HT-29 (cell line): ENCODE measurements around the gene MARCO. TPM values are rescaled to one million over a fixed set of nuclear protein-coding genes. Genes with fewer than 3 reads are reported as not detected.

Source experiments
- DNase-seq: peaks from one replicate; pipeline ENCODE4 v3.0.0-alpha.2; 2015; ENCODE audit warnings: low spot score
- total RNA-seq: library from RNA; depleted of rRNA; stranded (reverse); fragments of >200 nt; shearing (Covaris generic); gene quantifications from 2 replicates; pipeline ENCODE4 v1.2.3, GENCODE V29; 2014; rRNA removed

The MARCO gene, protein sequence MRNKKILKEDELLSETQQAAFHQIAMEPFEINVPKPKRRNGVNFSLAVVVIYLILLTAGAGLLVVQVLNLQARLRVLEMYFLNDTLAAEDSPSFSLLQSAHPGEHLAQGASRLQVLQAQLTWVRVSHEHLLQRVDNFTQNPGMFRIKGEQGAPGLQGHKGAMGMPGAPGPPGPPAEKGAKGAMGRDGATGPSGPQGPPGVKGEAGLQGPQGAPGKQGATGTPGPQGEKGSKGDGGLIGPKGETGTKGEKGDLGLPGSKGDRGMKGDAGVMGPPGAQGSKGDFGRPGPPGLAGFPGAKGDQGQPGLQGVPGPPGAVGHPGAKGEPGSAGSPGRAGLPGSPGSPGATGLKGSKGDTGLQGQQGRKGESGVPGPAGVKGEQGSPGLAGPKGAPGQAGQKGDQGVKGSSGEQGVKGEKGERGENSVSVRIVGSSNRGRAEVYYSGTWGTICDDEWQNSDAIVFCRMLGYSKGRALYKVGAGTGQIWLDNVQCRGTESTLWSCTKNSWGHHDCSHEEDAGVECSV
- not detected in 2 replicates for total RNA-seq

DNA sequence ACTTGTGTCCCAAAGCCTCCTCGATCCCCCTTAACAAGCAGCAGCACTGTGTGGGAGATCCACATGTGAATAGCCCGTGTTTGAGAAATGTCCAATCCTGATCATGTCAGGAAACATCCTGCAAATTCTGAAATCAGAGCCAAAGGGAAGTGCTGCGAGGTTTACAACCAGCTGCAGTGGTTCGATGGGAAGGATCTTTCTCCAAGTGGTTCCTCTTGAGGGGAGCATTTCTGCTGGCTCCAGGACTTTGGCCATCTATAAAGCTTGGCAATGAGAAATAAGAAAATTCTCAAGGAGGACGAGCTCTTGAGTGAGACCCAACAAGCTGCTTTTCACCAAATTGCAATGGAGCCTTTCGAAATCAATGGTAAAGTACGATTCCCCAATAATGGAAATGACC lies at the start of gene MARCO:
MARCO (plus strand) TSS at position 164 of the 400 bp plus-strand sequence; CDS start at position 271, 107 bp downstream.
- no peak for DNase-seq

DNA sequence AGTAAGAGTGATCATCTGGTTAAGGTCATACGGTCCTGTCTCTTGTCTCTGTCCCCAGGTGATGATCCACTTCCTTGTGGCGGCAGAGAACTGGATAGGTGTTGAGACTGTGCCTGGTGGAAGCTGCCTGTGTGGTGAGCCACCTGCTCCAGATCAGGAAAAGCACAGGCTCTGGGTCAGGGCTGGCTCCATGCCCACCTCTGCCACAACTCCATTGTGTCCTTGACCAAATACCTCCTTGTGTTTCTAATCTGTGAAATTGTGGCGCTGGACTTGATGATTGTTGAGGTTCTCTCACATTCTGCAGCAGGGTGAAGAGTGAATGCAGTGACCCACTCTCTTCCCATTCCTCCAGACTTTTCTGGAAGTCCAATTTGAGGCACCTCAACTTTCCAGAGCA lies 48.9 kb upstream of the MARCO start:
- no peak for DNase-seq

DNA sequence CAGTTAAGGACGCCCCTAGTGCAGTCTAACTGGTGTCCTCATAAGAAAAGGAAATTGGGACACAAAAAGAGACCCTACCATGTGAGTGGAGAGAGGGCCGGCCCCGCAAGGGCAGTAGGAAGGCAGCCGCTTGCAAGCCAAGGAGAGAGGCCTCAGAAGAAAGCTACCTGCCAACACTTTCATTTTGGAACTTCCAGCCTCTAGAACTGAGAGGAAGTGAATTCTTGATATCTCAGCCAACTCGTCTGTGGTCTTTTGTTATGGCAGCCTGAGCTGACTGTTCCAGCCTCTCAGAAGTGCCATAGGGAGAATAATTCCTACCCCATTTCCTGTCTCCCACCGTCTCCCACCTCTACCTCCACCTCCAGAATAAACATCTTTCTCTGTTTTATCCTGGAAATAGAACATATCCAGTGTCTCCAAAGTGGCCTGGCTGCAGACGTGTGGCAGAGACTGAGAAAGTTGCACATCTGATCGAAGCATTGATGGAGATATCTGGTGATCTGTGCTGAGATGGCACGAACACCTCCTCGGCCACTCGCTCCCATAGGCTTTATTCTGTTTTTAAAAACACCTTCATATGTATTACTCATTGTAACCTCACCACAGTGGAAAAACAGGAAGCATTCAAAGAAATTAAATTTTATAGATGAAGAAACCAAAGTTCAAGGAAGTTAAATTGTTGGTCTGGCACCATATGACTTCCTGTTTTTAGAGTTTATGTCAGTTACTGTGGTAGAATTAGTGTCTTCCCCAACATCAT lies 39.5 kb upstream of the MARCO start:
- no peak for DNase-seq

DNA sequence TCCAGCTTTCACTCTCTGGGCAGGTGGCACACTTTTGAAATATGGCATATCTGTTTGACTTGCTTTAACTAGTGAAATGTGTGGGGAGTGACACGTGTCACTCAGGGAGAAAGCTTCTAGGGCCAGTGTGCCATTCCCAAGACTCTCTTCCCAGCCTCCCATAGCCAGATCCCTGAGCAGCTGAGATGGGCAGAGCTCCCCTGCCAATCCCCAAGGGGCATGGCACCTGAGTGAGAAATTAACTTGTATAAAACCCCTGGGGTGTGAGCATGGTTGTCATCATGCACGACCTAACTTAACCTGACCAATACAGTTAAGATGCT lies 39.0 kb upstream of the MARCO start:
- DNase-seq: no peak

DNA sequence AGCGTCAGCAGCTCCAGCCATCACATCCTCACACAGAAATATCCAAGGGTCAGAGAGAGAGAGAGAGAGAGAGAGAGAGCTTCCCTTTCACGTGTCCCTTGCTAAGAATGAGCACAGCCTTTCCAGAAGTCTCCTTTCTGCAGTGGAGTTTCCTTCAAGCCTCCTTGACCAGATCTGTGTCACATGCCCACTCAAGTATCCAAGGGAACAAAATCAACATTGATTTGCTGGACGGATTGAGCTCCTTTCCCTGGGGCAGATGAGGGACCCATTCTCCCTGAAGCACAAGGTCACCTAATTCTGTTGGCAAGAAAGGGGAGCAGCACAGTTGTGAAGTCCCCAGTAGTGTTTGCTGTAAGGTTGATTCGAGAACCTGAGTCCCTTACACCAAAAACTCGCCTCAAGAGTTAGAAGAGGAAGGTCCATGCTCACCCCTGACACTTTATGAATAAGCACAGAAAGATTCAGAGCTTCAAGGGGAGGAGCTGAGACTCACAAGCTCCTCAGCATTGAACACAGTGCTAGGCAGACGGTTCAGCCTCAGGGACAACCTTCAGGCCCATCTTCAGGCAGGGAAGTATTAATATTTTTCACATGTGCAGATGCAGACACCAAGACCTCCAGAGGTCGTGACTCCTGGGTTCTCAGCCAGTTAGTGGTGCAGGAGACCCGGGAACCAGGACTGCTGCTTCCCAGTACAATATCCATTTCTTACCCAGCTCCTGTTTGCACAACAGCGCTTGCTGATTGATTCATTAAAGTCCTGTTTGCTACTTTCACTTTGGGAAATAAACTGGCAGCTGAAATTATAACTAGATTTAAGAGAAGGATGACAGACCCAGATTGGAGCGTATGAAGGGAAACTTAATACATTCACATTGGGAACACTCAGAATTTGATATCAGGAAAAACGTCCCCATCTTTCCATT lies 38.2 kb upstream of the MARCO start:
- no peak for DNase-seq

DNA sequence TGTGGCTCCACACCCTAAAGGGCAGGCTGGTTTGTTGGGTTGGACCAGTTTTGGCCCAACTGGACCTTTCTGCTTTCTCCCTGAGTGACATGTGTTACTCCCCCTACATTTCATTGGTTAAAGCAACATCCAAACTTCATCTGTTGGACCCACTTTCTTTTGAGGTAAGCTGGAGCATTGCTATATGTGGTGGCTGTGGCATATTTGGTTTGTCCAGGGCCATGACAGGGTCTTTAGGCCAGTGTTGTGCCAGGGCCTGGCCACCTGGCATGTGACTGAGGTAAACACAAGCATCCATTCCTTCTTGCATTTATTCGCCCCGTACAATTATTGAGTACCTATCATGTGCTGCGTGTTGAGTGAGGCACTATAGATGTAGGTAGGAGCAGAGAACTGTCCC lies 36.8 kb upstream of the MARCO start:
- no peak for DNase-seq

DNA sequence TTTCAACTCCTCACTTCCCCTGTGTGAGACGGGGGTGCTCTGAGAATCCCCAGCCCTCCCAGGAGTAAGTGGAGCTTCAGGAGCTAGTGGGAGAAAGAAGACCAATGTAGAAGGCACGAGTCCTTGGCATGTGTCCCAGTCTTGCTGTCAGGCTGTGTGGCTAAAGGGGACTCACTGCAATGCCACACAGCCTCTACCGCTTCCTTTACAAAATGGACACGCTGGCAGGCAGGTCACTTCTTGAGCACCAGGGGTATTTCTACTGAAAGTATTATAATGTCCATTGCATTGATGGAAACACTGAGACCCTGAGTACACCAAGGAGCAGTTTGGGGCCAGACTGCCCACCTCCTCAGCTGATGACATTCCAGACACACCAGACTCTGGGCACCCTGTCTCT lies 35.8 kb upstream of the MARCO start:
- no peak for DNase-seq

DNA sequence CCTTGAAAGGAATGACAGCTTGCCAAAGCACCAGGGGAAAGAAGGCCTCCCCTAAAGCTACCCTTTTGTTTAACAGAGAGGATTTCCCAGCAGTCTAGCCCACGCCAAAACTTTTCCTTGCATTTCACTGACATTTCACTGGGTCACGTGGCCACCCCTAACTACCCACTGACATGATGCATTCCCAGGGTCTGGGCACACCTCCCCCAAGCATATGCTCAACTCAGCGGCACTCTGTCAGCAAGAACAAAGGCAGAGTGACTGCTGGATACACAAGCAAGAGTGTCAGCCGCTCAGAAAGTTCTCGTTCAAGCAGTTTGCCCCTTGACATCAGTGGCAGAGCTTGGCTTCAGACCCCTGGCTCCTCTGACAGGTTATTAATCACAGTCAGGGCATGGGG lies 34.2 kb upstream of the MARCO start:
- DNase-seq: no peak

DNA sequence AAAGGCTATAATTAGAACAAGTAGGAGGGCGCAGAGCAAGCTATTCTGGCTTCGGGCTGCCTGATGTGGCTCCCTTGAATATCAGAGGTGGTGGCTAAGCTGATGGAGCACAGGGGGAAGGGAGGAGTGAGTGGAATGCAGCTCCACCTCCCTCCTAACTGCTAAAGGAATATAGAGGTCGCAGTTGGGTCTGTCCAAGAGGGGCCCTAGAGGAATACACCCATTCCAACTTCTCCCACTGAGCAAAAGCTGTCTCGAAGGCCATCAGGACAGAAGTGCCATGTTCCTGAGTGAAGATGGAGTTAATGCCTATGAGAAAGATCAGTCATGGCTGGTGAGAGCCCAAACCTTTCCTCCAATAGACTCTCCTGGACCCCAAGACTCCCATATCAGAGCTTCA lies 32.8 kb upstream of the MARCO start:
- no peak for DNase-seq

DNA sequence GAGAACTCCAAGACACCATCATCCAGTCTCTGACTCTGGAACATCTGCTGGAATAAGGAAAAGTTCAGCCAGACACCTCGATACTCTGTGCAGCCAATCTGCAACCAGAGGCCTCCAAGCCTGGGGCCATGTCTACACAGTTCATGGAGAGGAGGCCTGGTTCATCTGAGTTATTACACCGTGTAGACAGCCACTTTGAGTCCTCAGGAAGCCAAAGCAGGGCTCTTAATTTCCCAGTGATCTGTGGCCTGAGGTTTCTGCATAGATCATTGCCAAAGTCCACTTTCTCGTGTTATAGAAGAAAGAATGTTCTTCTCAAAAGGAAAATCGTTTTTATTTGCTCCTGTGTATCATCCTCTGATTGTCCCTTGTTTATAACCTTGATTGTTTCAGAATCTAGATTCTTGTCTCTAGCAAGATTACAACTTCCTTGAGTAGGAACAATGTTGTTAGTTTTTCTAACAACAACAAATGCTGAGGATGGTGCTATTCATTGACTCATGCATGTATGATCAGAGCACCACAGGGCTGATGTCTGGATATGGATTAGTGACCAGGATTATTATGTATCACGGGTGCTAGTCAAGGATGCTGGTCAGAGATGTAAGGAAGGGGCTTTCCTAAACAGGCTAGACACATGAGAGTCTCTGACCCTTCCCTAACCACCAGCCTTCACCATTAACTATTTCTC lies 30.7 kb upstream of the MARCO start:
- no peak for DNase-seq

DNA sequence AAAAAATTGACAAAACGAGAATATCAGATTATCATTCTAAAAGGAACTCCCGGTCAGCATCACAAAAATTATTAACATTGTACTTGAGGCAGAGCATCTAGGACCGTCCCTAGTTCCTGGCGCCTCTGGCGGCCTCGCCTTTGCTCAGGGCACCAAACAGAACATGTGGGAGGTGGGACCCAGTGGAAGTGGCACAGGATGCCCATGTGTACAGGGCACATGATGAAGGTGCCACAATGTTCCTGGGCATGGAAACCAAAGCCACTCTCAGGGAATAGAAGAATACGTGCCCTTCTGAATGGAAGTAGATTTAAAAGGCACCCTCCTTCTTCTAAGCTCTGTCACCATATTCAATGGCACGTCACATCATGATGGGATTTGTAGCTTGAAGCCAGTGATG lies 30.1 kb upstream of the MARCO start:
- DNase-seq: no peak

DNA sequence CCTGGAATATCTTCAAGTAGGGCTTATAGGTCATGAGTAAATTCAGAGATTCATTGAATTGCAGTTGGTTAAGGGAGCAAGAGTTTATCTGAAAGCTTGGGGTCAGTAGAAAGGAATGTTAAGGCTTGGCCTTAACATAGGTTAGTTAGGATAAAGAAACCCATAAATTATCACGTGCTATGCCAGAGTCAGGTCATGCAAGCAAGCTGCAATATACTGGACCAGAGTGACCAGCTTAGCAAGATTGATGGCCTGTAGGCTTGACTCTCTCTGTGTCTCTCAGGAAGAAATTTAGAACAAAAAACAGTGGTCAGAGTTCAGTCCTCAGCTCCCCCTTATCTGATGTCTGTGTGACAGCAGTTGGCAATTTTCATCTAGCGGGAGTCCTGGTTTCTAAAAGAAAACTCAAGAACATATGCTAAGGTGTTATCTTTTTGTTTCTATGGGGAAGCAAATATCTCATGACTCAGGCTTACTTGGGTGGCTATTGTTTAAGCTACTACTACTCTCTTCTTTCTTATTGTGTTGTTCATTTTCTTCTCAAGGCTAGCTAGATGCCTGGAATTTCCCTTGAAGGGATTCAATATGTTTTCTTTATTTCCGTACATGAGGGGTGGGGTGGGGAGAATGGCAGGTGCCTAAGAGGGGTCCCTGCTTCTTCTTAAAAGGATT lies 28.7 kb upstream of the MARCO start:
- no peak for DNase-seq

DNA sequence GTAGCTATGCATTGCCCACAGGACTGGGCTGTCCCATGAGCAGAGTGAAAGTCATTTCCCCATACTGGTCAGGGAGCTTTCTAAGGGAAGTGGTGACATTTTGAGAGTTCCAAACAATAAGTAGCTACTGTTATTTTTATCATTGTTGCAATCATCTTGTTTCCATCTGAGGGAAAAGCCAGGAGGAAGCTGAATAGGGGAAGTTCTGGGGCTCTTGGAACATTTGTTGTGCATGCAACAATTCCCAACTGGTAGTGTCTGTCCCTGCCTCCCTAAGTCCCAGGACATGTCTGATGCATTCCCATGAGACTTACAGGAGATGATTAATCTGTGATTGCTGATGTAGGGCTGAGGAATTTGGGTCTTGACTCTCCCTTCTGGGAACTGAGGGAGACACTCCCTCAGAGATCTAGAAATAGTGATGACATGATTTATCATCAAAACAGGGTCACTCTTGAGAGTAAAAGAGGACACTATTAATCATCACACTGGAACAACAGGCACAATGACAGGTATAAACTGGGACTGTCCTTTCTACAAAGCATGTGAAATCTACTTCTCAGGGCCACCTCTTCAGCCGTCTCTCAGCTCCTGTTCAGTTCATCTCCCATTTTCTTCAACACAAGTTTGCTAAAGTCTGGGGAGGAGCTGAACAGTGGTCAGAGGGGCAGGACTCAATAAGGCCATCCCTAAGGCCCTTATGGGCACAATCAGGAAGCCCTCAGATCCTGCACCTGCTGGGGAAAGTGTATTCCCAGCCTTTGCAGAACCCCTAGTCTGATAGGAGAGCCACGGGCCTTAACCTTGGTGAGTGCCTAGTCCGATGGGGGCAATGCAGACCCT lies 28.0 kb upstream of the MARCO start:
- no peak for DNase-seq

DNA sequence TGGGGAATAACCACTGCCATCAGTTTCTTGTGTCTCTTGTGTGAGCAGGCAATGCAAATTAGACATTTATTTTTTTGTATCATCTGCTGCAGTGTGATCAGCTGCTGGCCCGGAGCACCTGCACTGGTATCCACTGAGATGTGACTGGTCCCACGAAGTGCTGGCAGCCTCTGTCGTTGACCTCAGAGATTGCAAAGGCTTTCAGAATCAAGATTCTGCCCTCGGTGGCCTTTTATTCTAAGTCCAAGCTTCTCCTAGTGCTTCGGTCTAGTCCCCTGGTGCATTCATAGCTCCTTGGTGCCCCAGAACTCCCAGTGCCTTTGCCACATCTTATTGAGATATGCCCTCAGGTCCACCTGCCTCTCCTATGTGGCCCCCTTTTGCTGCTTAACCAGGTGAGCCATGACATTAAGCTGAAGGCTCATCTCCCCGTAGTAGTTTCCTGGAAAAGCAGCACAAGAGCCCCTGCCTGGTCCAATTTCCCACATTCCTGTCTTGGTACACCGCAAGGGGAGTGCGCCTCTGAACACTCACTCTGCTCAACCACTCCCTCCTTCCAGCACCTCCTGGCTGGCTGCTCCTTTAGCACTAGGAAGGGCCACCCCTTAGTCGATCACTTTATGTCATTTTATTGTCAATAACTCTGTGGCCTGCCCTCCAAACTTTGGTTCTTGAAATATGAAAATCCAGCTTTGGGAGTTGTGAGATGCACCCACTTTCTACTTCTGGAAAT lies 27.1 kb upstream of the MARCO start:
- no peak for DNase-seq

DNA sequence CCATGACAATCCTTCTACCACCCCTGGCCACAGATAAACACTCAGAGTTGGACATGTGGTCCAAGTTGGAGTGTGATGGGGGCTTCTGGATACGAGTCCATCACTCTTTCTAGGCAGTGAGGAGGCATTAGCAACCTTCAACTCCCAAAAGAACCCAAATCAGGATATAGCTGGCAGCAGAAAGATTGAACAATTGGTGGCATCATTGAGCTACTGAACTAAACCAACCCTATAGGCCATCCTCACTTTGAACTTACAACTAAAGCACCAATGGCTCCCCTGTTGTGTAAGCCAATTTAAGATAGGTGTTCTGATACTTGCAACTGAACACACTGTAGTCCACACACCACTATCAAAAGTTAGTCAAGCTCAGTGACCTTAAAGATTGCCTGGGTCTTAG lies 24.0 kb upstream of the MARCO start:
- no peak for DNase-seq

DNA sequence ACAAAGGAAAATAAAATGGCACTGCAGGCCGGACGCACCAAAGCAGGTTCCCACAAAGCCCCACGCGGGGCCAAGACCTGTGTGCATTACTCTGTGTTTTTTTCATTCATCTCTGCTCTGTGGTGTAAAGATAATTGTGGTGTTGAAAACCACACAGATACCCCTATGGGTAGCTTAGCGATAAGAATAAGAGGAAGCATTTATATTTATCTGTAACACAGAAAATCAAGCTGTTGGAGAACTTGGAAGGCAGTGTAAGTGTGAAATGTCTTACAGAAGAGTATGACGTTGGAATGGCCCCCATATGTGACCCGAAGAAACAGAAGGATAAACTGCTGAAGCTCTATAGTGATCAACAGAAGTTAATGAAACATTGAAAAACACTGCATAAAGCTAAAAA lies 20.3 kb upstream of the MARCO start:
- no peak for DNase-seq

DNA sequence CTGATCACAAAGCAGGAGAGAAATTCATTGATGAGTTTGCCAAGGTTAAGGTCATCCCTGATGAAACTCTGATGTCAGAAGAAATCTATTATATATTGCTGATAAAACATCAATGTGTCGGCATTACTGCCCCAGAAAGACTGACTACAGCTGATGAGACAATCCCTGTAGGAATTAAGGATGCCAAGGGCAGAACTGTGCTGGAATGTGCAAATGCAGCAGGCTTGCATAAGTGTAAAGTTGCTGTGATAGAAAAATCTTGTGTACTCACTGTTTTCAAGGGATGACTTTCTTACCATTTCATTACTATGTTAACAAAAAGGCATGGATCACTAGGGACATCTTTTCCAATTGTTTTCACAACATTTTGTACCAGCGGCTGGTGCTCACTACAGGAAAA lies 19.7 kb upstream of the MARCO start:
- no peak for DNase-seq

DNA sequence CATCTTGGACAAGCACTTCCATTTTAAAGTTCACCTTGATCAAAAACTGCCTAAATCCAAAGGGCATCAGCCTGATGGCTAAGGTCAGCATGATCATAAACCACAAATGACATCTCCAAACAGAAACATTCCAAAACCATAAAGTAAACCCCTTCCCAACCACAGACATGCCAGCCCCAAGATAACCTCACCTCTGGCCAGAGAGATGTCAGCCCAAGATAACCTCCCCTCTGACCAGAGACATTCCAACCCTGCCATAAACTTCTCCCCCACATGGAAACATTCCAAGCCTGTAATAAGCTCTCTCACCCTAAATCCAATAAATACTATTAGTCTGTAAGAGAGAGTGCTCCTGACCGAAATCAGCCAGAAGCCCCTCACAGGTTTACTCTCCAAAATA lies 18.6 kb upstream of the MARCO start:
- DNase-seq: no peak

DNA sequence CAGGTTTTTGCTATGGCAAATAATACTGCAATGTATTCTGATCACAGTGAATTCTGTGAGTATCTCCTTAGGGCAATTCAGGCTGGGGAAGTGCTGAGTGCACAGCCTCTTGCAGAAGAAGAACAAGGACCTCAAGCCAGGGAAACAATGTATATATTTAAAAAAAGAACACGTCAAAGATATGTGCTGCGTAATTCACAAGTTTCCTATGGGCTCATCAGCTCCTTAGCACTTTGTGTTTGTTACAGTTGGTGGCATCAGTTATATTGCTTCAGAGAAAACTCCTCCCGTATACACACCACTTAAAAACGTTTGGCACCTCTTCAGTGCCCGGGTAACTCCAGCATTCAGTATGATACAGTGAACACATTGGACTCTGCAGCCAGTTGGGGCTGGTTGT lies 16.5 kb upstream of the MARCO start:
- no peak for DNase-seq
